ENCODE data around the gene MRPS7.
A peak's percentile ranks its signal among the peaks of the same experiment; 100 is the strongest.
"Not testable (repeated sequence)": the region's sequence is repeated elsewhere in the genome, so short reads cannot be mapped to it uniquely, and the experiment has no call there.

The MRPS7 gene

DNA sequence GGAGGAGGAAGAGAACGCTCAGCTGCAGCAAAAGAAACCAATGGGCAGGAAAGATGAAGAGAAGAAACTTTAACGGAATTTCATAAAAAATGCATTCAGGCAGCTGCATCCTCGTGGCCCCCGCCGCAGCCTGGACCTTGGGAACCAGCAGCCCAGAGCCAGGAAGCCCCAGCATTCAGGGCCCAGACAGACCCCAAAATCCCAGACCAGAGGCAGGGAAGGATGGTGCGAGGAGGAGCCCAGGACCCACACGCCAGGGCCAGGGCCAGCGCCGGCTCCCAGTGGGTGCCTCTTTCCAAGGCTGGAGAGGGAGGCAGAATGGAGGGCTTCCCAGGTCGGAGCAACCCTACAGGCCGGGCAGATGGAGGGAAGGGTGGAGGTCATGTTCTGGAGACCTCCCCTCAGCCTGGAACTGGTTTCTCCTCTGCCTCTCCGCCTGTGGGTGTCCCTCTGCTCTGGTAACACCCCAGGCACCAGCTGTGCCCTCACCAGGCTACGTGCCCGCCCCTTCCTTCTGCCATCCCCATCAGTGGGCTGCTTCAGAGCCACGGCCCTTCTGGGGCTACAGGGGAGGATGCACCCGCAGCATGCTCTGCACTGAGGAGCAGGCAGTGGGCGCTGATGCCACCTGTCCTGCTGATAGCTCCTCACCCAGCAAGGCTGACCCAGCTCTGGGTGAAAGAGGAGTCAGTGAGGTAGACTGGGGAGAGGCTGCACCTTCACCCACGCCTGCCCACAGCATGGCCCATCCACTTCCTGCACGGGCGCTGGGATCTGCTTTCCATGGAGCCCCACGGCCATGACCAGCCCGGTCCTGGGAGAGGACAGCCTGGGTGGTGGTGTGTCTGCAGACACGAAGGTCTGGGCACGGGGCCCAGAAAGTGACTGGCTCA is 10.5 kb downstream of the MRPS7 start:
- DNase-seq, result peak; percentile 20 to 27

DNA sequence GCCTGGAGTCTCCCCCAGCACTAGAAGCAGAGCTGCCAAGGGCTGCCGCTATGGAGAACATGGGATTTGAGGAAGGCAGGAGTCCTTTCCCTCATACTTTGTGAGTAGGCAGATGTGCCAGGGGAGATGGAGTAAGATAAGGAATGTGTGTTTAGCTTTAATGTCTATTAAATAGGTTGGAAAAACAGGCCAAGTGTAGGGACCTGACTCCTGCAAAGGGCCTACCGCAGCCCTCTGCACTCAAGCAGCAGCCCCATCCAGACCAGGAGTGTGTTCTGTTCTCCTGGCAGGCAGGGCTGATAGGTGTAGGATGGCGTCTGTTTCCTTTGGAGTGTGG is 11.1 kb downstream of the MRPS7 start:
- DNase-seq, result no peak

DNA sequence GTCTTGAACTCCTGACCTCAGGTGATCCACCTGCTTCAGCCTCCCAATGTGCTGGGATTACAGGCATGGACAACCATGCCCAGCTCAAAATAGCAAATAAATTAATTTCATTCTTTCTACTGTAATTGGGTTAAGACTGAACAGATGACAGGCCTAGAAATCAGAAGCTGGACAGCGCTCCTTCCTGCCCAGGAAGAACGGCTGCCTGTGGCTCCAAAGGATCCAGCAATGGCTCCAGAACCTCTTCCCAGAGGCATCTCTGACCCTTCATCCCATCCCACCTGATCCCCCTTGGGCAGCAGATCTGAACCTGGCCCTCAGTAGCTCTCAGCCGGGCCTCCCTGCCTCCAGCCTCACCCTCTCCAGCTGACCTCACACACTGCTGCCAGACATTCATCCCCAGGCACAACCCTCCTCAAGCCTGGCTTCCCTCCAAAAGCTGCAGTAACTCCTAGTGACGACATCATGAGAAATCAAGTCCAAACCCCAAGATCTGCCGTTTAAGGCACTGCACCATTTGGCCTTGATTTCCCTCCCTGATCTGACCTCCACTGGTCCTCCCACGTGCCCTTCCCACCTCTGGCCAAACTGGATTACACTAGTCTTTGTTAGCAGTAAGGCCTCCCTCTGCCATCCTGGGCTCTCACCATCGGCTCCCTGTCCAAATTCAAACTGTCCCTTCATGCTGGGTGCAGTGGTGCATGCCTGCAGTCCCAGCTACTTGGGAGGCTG is 12.5 kb downstream of the MRPS7 start:
- DNase-seq, result no peak

DNA sequence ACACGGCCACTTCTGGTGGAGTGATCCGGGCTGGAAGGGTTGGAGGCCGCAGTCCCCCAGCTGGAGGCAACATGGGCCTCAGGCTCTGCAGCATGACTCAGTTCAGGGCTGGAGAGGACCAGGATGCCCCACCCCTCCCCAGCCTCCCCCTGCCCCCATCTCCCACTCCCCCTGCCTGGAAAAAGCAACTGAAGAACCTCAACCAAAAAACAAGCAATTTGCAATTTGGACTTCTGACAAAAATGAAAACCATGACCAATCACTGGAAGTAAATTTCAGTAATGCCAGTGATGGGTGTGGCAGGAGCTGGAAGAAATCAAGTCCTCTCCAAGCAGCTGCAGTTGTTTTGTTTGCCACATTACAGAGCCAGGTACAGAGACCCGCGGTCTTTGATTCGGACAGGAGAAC is 16.0 kb downstream of the MRPS7 start:
- DNase-seq, result no peak

DNA sequence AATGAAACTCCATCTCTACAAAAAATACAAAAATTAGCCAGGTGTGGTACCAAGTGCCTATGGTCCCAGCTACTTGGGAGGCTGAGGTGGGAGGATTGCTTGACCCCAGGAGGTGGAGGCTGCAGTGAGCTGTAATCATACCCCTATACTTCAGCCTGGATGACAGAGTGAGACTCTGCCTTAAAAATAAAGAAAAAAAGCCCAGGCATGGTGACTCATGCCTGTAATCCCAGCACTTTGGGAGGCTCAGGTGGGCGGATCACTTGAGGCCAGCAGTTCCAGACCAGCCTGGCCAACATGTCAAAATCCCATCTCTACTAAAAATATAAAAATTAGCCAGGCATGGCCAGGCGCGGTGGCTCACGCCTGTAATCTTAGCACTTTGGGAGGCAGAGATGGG is 18.5 kb downstream of the MRPS7 start:
- DNase-seq, result not testable (repeated sequence)

DNA sequence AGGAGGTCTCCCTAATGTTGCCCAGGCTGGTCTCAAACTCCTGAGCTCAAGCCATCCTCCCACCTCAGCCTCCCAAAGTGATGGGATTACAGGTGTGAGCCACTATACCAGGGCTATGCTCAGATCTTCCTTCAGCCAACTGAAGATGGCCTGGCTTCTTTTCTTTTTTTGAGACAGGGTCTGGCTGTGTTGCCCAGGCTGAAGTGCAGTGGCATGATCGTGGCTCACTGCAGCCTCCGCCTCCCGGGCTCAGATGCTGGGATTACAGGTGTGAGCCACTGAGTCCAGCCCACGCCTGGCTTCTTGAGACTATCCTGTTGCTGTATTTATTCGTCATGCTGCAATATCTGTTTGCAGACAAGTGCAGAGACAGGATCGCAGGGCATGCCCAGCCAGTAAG is 23.4 kb downstream of the MRPS7 start:
- no peak for DNase-seq

DNA sequence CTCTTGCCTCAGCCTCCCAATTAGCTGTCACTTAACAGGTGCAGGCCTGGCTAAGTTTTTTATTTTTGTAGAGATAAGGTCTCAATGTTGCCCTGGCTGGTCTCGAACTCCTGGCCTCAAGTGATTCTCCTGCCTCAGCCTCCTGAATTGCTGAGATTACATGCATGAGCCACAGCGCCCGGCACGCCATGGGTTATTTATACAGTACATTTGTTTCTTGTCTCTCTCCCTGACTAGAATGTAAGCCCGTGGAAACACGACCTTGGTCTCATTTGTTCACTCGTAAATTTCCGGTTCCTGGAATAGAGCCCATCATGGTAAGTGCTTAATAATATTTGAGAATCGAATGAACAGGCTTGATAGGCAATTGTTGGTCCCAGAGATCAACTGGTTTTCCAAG is 25.5 kb downstream of the MRPS7 start:
- DNase-seq, result no peak

DNA sequence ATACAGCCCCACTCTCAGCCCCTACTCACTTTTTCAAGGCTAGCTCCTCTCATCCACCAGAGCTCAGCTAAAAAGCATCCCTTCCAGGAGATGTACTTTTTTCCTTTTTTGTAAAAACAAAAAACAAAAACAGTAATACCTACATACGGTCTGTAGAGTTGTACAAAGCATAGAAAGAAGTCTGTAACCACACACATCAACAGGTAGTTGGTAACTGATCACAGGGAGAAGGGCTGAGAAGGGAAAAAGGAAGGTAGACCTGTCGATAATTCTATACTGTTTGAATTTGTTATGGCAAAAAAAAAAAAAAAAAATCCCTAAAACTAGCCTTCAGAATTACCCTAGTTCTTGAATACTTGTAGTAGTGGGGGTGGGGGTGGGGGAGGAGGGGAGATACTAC is 26.7 kb downstream of the MRPS7 start:
- DNase-seq, result no peak

DNA sequence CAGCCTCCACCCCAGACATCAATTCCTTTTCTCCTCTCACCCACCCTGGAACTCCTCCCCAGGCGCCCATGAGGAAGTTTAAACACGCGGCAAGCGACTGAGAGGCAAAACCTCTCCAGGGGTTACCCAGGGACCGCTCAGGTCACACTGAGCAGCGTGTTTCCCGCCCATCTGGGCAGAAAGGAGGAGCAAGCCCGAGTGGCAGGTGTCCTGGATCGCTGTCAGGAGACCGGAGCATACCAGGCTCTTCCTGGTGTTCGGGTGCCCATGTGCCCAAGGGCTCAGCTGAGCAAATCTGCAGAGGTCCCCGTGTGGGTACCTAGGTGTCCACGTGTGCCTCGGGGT is 27.1 kb downstream of the MRPS7 start:
- peak; percentile 64 to 75 for DNase-seq

DNA sequence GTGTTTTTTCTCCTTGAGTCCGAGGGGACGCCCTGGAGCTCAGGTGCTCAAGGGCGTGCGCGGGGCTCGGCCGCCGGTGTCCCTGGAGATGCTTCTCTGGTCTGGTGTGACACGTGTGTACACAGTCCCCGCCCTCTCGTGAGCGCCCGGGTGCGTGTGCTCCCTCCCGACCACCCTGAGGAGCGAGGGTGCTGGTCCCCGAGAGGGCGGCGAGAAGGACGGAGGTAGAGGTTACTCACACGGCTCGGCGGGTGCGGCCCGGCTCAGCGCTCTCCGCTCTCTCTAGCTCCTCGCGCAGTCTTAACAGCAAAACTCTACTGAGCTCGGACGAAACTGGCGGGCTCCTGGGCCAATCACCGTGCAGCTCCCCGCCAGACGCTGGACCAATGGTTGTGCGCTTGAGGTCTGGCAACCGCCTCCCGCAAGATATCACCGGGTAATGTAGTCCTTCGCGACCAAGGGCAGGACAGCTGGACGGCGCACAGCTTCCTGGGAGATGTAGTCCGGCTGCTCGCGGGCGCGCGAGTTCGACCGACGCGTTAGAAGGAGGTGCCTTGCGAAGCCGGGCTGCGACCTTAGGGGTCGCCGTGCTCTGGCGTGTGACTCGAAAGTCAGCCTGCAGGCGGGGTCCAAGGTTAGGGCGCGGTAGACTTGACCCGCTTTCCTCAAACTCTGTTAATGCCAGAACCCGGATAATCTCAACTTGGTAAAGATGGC is 27.6 kb downstream of the MRPS7 start, which contains the start of gene SLC25A19:
TSS of gene SLC25A19 (minus strand) at position 319 of the 717 bp plus-strand sequence. CDS start 2,669 bp downstream, outside the sequence.
- DNase-seq, result peak; percentile 99 to 100

DNA sequence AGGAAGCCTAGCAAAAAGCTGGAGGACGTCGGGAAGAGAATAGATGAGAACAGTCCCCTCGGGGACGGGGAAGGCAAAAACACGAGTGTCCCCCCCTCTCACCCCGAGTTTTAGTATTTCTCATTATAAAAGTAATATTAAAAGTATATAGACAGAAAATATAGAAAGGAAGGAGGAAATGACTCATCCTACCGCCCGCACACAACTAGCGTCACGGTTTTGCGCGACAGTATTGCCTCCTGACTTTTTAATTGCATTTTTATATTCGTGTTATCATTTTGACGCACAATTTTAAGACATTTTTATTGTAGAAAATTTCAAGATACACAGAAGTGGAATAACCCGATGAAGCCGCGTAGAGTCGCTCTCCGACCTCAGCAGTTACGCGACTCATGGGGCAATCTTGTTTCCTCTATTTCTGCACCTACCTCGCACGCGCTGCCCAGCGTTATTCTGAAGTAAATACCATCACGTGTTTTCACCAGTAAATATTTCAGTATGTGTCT is 28.2 kb downstream of the MRPS7 start:
- peak; percentile 20 to 67 for DNase-seq

DNA sequence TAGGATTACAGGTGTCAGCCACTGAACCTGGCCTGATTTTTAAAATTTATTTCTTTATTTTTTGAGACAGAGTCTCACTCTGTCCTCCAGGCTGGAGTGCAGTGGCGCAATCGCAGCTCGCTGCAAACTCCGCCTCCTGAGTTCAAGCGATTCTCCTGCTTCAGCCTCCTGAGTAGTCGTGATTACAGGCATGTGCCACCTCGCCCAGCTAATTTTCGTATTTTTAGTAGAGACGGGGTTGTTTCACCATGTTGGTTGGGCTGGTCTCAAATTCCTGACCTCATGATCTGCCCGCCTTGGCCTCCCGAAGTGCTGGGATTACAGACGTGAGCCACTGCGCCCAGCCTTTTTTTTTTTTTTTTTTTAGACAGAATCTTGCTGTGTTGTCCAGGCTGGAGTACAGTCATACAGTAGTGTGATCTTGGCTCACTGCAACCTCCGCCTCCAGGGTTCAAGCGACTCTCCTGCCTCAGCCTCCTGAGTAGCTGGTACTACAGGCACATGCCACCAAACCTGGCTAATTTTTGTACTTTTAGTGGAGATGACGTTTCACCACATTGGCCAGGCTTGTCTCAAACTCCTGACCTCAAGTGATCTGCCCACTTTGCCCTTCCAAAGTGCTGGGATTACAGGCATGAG is 31.2 kb downstream of the MRPS7 start:
- DNase-seq, result not testable (repeated sequence)

DNA sequence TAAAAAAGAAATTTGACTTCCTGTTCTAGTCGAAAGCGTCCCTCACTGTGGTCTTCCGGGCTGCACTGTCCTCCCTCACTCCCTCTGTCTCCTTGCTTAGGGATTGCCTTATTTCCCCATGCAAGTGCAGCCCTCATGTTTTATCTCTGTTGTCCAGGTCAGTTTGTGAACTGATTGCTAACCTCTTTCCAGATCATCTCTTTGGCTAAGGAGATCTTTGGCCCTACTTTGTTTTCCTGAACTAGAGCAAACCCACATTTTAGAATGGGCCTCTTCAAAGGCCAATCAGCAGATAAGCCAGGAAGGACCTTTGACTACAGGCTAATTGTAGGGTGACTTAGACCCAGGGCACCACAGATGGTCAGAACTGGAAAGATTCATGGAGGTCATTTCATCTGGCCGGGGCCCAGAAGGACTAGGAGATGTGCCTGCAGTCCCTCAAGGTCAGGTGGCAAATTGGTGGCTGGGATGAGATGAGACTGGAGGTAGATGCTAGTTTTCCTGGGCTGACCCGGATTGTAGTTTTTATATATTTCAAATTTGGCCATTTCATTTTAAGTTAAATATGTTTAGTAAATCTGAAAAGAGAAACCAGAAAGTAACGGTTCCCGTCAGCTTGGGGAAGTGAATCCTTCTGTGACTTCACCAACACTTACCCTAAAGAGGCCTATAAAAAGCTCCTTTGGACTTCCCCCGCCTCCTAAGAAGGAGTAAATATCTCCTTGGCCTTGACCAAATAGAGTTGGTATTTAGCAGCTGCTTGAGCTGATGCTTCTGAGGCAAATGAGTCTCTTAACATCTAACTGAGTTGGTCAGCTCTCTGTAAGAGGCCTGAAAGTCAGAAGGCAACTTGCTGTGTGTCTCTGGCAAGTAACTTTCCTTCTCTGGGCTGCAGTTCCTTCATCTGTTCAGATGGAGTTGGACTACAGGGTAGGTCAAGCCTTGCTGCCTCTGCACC is 33.8 kb downstream of the MRPS7 start:
- DNase-seq, result no peak

DNA sequence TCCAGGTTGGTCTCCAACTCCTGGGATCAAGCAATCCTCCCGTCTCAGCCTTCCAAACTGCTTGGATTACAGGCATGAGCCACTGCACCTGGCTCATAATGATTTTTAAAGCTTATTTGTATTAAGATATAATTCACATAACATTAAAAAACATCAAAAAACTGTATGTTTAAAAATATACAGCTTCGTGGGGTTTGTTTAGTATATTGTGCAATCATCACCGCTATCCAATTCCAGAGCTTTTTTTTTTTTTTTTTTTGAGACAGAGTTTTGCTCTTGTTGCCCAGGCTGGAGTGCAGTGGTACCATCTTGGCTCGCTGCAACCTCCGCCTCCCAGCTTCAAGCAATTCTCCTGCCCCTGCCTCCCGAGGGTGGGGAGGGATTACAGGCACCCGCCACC is 38.6 kb downstream of the MRPS7 start:
- no peak for DNase-seq

DNA sequence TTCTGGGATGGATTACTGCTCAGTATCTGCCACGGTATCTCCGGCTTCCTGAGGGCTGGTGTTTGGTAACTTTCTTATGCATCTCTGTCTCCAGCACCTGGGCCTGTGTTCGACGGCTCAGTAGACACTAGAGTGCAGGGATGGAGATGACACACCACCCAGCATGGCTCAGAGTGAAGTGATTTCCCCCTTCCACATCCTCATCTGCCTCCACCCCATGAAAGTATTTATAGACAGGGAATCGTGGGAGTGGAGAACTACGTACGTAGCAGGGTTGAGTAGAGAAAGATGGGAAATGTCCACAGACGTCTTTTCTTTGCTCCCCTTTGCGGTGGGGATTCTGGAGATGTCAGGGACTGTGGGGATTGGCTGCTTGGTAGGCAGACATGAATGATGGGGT is 39.4 kb downstream of the MRPS7 start:
- no peak for DNase-seq

DNA sequence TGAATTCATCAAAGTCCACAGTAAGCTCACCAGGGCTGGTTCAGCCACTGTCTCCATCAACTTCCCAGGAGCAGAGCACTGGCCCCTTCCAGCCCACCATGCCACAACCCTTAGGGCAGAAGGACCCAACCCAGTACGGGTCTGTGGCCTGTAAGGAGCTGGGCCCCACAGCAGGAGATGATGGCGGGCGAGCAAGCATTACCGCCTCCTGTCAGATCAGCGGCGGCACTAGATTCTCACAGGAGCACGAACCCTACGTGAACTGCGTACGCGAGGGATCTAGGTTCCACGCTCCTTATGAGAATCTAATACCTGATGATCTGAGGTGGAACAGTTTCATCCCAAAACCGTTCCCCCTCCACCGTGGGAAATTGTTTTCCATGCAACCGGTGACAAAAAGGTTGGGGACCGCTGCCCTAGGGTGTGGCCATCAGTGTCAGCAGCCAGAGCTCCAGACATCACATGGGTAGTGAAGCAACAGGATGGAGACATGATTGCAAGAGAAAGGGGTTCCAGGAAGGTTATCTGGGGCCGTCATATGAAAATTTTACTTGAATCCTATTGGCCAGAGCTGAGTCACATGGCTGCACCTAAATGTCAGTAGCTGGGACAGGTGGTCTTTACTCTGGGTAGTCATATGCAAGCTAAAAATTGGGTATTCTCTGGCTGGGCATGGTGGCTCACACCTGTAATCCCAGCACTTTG is 40.0 kb downstream of the MRPS7 start:
- no peak for DNase-seq

DNA sequence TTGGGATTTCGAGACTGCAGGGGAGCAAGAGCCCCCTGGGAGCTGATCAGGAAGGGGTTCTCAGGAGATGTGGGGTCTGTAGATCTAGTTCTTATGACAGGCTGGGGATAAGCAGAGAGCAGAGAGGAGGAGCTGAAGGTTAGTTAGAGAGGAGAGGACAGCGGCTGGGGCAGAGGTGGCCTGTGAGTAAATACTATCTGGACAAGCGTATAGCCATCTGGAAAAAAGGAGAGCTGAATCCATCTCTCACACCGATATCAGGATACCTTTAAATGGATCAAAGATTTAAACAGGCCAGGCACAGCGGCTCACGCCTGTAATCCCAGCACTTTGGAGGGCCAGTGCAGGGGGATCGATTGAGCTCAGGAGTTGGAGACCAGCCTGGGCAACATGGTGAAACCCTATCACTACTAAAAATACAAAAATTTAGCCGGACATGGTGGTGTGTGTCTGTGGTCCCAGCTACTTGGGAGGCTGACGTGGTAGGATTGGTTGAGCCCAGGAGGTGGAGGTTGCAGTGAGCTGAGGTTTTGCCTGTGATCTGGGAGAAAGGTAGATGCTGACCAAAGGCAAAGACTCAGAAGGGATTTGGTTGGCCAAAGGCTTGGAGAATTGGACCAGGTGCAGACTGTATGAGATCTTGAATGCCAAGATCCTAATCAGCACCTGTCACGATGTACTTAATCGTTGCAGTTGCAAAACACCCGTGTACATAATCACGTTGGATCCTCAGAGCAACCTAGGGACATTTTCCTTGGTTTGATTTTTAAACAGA is 46.5 kb downstream of the MRPS7 start:
- no peak for DNase-seq

DNA sequence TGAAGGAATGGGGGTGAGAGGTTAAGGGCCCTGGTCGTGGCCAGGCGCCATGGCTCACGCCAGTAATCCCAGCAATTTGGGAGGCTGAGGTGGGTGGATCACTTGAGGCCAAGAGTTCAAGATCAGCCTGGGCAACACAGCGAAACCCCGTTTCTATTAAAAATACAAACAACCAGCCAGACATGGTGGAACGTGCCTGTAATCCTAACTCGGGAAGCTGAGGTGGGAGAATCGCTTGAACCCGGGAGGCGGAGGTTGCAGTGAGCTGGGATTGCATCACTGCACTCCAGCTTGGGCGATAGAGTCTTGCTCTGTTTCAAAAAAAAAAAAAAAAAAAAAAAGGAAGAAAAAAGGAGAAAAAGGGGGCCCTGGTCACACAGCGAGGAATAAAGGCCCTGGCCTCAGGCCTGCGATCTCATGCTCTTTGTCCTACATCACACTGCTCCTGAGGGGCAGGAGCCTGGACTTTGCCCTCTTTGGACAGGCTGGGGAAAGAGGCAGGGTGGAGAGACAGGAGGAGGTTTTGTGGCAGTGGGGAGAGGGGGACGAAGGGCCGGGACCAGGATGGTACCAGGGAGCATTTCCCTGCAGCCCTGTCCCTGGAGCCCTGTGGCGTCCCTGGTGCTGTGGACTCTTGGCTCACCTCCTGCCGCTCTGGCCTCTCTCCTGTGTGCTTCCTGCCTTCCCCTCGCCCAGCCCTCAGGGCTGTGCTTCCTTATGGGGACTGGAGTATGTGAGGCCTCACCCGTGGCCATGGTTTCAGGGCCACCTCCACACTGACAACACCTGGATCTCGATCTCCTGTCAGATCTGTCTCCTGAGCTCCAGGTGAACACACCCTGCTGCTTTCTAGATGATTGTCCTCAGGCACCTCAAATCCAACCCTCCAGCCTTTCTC is 47.3 kb downstream of the MRPS7 start:
- no peak for DNase-seq

DNA sequence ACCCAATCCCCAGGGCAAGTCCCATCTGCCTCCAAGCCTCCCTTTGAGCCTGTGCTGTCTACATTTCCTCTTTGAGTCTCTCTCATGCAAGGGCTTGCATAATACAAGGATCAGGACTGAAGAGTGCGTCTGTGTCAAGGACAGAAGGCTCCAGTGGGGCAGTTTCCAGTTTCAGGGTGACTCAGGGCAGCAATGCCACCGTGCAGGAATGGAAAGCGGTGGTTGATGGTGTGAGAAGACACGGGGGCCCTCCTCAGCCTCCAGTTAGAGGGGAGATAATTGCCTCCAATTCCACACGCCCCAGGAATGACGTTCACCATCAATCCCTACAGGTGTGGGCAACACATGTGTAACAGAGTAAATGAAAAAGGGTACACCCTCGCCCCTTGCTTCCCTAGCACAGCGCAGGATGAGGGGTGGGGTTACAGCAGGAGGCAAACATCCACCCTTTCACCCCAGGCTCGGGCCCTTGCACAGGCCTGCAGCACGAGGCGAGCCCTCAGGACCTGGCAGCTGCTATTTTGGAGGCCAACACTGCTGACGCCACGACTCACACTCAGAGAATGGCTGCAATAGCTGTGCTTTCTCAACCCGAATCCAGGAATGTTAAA is 52.4 kb downstream of the MRPS7 start:
- DNase-seq, result no peak

Data from SHP77 (cell line).